ENCODE measurements around the gene CNTNAP2. TPM values are rescaled to one million over a fixed set of nuclear protein-coding genes. Genes with fewer than 3 reads are reported as not detected.

Gene CNTNAP2
- total and polyA plus RNA-seq, 2 donors (not counting 1 experiment from before 2014, with no cell fraction given), result not detected

- H3K36me3 ChIP-seq (ENCODE audit: control insufficient read depth, insufficient read depth, low read length), result no peaks in the 10 kb centered on the region
- no peak overlapping the region for H2AFZ ChIP-seq (ENCODE audit: low read length)
- H4K20me1 ChIP-seq (ENCODE audit: control insufficient read depth, extremely low read depth, insufficient read depth, low read length), result no peaks in the 10 kb centered on the region
- no peak overlapping the region for H3K9ac ChIP-seq (ENCODE audit: insufficient read depth, low read length)
- no peak for TF ChIP-seq CTCF (conservative IDR thresholded peaks at IDR 0.05 in 1 of 2, IDR thresholded peaks at IDR 0.05 in 1 of 2; ENCODE audit: low read depth in 1 of 2, low read length in 2 of 2)
- no peak for TF ChIP-seq EZH2 (IDR thresholded peaks at IDR 0.05; ENCODE audit: low read length, missing control alignments)
- H3K79me2 ChIP-seq (ENCODE audit: control insufficient read depth, insufficient read depth, low read length), result no peaks in the 10 kb centered on the region
- no peak overlapping the region for H3K27ac ChIP-seq (ENCODE audit: insufficient read depth, low read length)
- no peaks in the 10 kb centered on the region for H3K27me3 ChIP-seq (ENCODE audit: control insufficient read depth, insufficient read depth, low read length)
- no peaks in the 10 kb centered on the region for H3K9me3 ChIP-seq (ENCODE audit: control insufficient read depth, insufficient read depth, low read depth, low read length)
- H3K4me1 ChIP-seq (ENCODE audit: control insufficient read depth, extremely low read depth, insufficient read depth, low read length), result no peaks in the 10 kb centered on the region
- H3K4me2 ChIP-seq (ENCODE audit: extremely low read depth, insufficient read depth, low read length), result no peak overlapping the region
- H3K4me3 ChIP-seq (replicated peaks in 1 of 4; ENCODE audit: control extremely low read depth in 1 of 4, insufficient read depth in 1 of 4, low read depth in 3 of 4, low read length in 4 of 4), result no peak overlapping the region
- peak in 1 of 2 donors; percentile 7 for DNase-seq (ENCODE audit: low read depth in 2 of 2)
These were observed 1744.6 kb downstream of the CNTNAP2 start for GRCh38 chr7:147861058-147861716.

GRCh38 chr7:147861945-147862344 is 1745.3 kb downstream of the CNTNAP2 start:
- DNase-seq (ENCODE audit: low read depth in 2 of 2), result no peak
- Histone ChIP-seq H3K27ac (ENCODE audit: insufficient read depth, low read length) (no peak overlapping the region), H4K20me1 (ENCODE audit: control insufficient read depth, extremely low read depth, insufficient read depth, low read length) (no peaks in the 10 kb centered on the region), H3K4me1 (ENCODE audit: control insufficient read depth, extremely low read depth, insufficient read depth, low read length) (no peaks in the 10 kb centered on the region), H3K36me3 (ENCODE audit: control insufficient read depth, insufficient read depth, low read length) (no peaks in the 10 kb centered on the region), H3K4me3 (replicated peaks in 1 of 4; ENCODE audit: control extremely low read depth in 1 of 4, insufficient read depth in 1 of 4, low read depth in 3 of 4, low read length in 4 of 4) (no peak overlapping the region), H3K4me2 (ENCODE audit: extremely low read depth, insufficient read depth, low read length) (no peak overlapping the region), H3K9ac (ENCODE audit: insufficient read depth, low read length) (no peak overlapping the region), H2AFZ (ENCODE audit: low read length) (no peak overlapping the region), H3K27me3 (ENCODE audit: control insufficient read depth, insufficient read depth, low read length) (no peaks in the 10 kb centered on the region), H3K79me2 (ENCODE audit: control insufficient read depth, insufficient read depth, low read length) (no peaks in the 10 kb centered on the region), H3K9me3 (ENCODE audit: control insufficient read depth, insufficient read depth, low read depth, low read length) (no peaks in the 10 kb centered on the region)
- TF ChIP-seq CTCF (conservative IDR thresholded peaks at IDR 0.05 in 1 of 2, IDR thresholded peaks at IDR 0.05 in 1 of 2; ENCODE audit: low read depth in 1 of 2, low read length in 2 of 2) (no peak), EZH2 (IDR thresholded peaks at IDR 0.05; ENCODE audit: low read length, missing control alignments) (no peak)

GRCh38 chr7:147869456-147869855 is 1752.9 kb downstream of the CNTNAP2 start:
- Histone ChIP-seq H3K9me3 (ENCODE audit: control insufficient read depth, insufficient read depth, low read depth, low read length) (no peaks in the 10 kb centered on the region), H3K4me1 (ENCODE audit: control insufficient read depth, extremely low read depth, insufficient read depth, low read length) (no peaks in the 10 kb centered on the region), H3K4me3 (replicated peaks in 1 of 4; ENCODE audit: control extremely low read depth in 1 of 4, insufficient read depth in 1 of 4, low read depth in 3 of 4, low read length in 4 of 4) (no peak overlapping the region), H3K79me2 (ENCODE audit: control insufficient read depth, insufficient read depth, low read length) (no peaks in the 10 kb centered on the region), H3K27ac (ENCODE audit: insufficient read depth, low read length) (no peak overlapping the region), H3K36me3 (ENCODE audit: control insufficient read depth, insufficient read depth, low read length) (no peaks in the 10 kb centered on the region), H4K20me1 (ENCODE audit: control insufficient read depth, extremely low read depth, insufficient read depth, low read length) (no peaks in the 10 kb centered on the region), H2AFZ (ENCODE audit: low read length) (no peak overlapping the region), H3K27me3 (ENCODE audit: control insufficient read depth, insufficient read depth, low read length) (no peaks in the 10 kb centered on the region), H3K4me2 (ENCODE audit: extremely low read depth, insufficient read depth, low read length) (no peak overlapping the region), H3K9ac (ENCODE audit: insufficient read depth, low read length) (no peak overlapping the region)
- TF ChIP-seq EZH2 (IDR thresholded peaks at IDR 0.05; ENCODE audit: low read length, missing control alignments), result no peak
- TF ChIP-seq CTCF (conservative IDR thresholded peaks at IDR 0.05 in 1 of 2, IDR thresholded peaks at IDR 0.05 in 1 of 2; ENCODE audit: low read depth in 1 of 2, low read length in 2 of 2), result no peak
- DNase-seq (ENCODE audit: low read depth in 2 of 2), result no peak

All from fibroblast of lung (primary cell).